ENCODE results near the gene SOX18. TPM values are rescaled to one million over a fixed set of nuclear protein-coding genes. Genes with fewer than 3 reads are reported as not detected.

Gene SOX18
- total and polyA plus RNA-seq, 2 of the 4 experiments (the other 2 are of a cell fraction) = not detected

DNA sequence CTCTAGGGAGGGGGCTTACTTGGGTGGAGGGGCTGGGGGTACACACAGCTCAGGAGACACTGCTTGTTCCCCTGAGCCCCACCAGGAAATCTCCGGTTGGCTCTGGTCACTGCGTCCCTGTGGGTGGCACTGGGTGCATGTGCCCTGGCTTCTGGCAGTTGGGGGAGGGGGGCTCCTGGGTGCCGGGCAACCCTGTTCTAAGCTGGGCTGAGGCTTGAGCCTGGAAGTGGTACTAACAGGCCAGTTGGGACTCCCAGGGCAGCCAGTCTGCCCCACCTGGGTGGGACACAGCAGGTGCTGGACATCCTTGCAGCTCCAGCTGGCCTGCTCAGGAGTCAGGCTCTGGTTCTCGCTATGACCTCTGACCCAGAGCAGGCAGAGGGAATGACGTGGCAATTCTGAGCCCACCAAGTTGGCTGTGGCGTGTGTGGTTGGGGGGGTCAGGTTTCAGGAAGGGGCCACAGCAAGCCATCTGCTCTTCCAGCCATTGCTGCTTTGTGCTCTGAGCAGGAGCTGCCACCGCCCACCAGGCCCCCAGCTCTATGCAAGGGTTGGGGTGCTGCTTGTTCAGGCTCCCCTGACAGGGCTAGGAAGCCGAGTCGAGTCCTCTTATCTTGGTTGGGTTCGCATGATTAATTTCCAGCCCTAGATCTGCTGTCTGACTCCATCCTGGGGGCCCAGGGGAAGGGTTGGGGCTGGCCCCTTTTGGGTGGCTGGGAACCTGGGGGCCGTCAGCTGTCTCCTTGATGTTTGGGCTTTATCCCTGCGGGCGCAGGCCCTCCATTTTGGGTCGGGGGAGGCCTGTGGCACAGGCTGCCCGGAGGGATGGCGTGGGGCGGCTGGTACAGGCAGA, 12.9 kb downstream of the SOX18 start:
- TF ChIP-seq FOS (IDR thresholded peaks at IDR 0.05; ENCODE audit: low read depth, low read length) = no peak
- peak; percentile 30; the same call in 1 of the 2 replicates for TF ChIP-seq NFE2L2 (IDR thresholded peaks at IDR 0.05; ENCODE audit: low read depth, low read length)
- no peak for TF ChIP-seq BHLHE40 (IDR thresholded peaks at IDR 0.05; ENCODE audit: low read depth, low read length)
- no peak for TF ChIP-seq MAFK (IDR thresholded peaks at IDR 0.05; ENCODE audit: low read depth, low read length)
- no peak for TF ChIP-seq MXI1 (IDR thresholded peaks at IDR 0.05; ENCODE audit: borderline replicate concordance, low read depth, low read length)
- Histone ChIP-seq H2BK15ac (ENCODE audit: low read depth, low read length) (no peak overlapping the region), H4K91ac (ENCODE audit: insufficient read depth, low read depth, low read length) (no peak overlapping the region), H2AK9ac (replicated peaks; ENCODE audit: low read depth, low read length, poor library complexity) (peak overlapping the region; percentile 59), H3K9ac (ENCODE audit: low read depth, low read length) (no peak overlapping the region), H3K27ac (ENCODE audit: insufficient read depth, low read length) (no peak overlapping the region), H3K36me3 (ENCODE audit: control insufficient read depth, insufficient read depth, low read length) (peaks cover 20% of the 10 kb centered on the region), H3K9me1 (ENCODE audit: insufficient read depth, low read length) (no peaks in the 10 kb centered on the region), H3K27me3 (ENCODE audit: control insufficient read depth, insufficient read depth, low read length) (peaks cover 35% of the 10 kb centered on the region), H3K23ac (ENCODE audit: low read depth, low read length) (no peak overlapping the region), H3K9me3 (ENCODE audit: control insufficient read depth, insufficient read depth, low read length) (no peaks in the 10 kb centered on the region), H3K4ac (ENCODE audit: low read depth, low read length) (no peak overlapping the region), H2AK5ac (ENCODE audit: low read depth, low read length) (no peak overlapping the region), H2BK20ac (ENCODE audit: low read depth, low read length) (no peak overlapping the region), H3K18ac (ENCODE audit: low read depth, low read length) (no peak overlapping the region), H2AFZ (replicated peaks; ENCODE audit: low read length, poor library complexity) (no peak overlapping the region), H2BK5ac (ENCODE audit: low read depth, low read length, poor library complexity, severe bottlenecking) (no peak overlapping the region), H3K56ac (ENCODE audit: extremely low read depth, insufficient read depth, low read length) (no peak overlapping the region), H3K79me1 (ENCODE audit: low read depth in 1 of 2, low read length in 2 of 2) (no peaks in the 10 kb centered on the region), H3K4me1 (ENCODE audit: control insufficient read depth, insufficient read depth, low read length) (peaks cover 4% of the 10 kb centered on the region; the same call in 1 of the 2 replicates), H4K5ac (ENCODE audit: low read depth, low read length) (no peak overlapping the region), H4K8ac (ENCODE audit: low read depth in 2 of 2, low read length in 2 of 2) (no peak overlapping the region), H3K14ac (replicated peaks; ENCODE audit: low read depth, low read length) (no peak overlapping the region), H2BK120ac (ENCODE audit: low read depth, low read length) (no peak overlapping the region), H4K20me1 (ENCODE audit: insufficient read depth, low read length) (peaks cover 5% of the 10 kb centered on the region; the same call in 1 of the 2 replicates), H3K4me3 (ENCODE audit: insufficient read depth, low read depth, low read length) (no peak overlapping the region), H3K4me2 (ENCODE audit: low read depth, low read length) (no peak overlapping the region)
- BruUV-seq (replicated peaks) = no TSS peak
- ChIA-PET CTCF (no interaction called here), POLR2A (ENCODE audit: unreplicated experiment) (no interaction called here)
- ATAC-seq (ENCODE audit: low read depth) = no peak
- 13% methylated on average over 2 of the region's 17 CpGs; no CpG with 5 or more reads in 1 of the 2 experiments for WGBS, 2 experiments (ENCODE audit: extremely low coverage in 2 of 2, insufficient read length in 1 of 2)
- DNase-seq = peak; percentile 53
- in situ Hi-C loops (cut with MboI; ENCODE audit: low sequenced_read_pairs) = no loop called here
- intact Hi-C loops (cut with micrococcal nuclease) = no loop called here
- dilution Hi-C loops (cut with HindIII; ENCODE audit: low sequenced_read_pairs, unreplicated experiment) = no loop called here
